ENCODE measurements around the gene LRRC4C.

Gene LRRC4C

DNA sequence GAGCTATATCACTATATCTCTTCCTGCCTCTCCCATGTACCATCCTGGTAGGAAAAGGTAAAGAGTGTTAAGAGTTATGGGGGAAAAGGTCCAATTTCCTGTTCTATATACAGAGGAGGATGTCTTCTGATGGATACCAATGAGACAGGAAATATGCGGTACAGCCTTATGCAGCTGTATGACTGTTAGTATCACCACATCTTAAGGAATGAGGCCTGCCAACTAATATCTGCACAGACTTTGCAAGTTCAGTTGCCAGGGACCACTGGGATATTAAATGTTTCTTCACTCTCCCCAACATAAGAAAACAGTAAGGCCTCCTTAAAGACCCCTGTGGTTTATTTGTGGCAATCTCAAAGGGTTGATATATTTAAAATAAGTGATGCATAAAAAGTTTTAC is 1182.5 kb downstream of the LRRC4C start:
- Histone ChIP-seq H3K36me3 (ENCODE audit: control insufficient read depth, insufficient read depth, low read length) (no peaks in the 10 kb centered on the region), H3K27me3 (ENCODE audit: control insufficient read depth, insufficient read depth, low read length) (0 out of 2 replicates have a peak, but pooled peaks cover 6% of the 10 kb centered on the region), H3K9ac (ENCODE audit: low read length) (no peak overlapping the region), H3K27ac (ENCODE audit: low read depth, low read length) (no peak overlapping the region), H3K9me3 (ENCODE audit: control insufficient read depth, insufficient read depth, low read depth, low read length) (no peaks in the 10 kb centered on the region), H3K4me1 (ENCODE audit: control insufficient read depth, insufficient read depth, low read length) (peaks cover 8% of the 10 kb centered on the region), H3K4me3 (ENCODE audit: low read depth, low read length) (no peak overlapping the region)

DNA sequence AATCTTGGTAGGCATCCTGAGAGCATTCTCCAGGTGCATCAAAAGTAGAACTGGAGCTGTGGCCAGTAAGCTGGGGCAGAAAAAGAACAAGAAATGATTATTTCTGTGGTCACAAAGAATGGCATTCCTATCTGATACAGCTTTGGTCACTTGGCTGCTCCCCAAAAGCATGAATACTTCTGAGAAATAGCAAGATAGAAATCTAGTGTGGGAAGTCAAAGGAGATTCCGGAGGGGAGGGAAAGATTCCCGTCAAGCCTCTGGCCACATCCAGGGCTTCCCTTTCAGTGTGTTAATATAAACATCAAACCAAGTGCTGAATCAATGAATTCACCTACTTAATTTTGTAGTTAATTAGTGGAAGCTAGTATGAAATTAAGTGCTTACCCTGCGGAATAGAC is 1185.4 kb downstream of the LRRC4C start:
- no peak overlapping the region for H3K9ac ChIP-seq (ENCODE audit: low read length)
- H3K9me3 ChIP-seq (ENCODE audit: control insufficient read depth, insufficient read depth, low read depth, low read length), result no peaks in the 10 kb centered on the region
- H3K27ac ChIP-seq (ENCODE audit: low read depth, low read length), result no peak overlapping the region

DNA sequence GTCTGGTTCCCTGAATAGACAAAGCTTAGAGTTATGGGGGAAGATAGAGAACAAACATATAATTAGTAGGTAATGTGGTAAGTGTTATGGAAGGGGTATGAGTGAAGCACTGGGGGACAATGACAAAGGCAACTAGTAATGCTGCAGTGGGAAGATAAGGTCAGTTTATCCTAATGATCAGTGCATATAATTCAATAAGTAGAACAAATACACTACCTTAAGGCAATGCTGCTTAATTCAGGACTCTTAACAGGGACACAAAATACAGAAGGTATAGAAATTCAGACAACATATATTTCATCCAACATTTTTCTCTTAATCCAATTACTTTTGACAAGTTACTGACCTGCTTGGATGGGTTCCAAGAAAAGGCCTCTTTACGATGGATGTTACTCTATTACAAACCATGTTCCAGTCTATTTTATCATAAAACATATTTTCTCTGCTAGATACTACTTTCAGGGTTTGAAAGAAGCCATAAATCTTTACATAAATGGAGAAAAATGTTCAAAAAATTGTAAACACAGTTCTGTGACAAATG is 1186.2 kb downstream of the LRRC4C start:
- no peak overlapping the region for H3K9ac ChIP-seq (ENCODE audit: low read length)
- no peaks in the 10 kb centered on the region for H3K9me3 ChIP-seq (ENCODE audit: control insufficient read depth, insufficient read depth, low read depth, low read length)
- H3K36me3 ChIP-seq (ENCODE audit: control insufficient read depth, insufficient read depth, low read length), result no peaks in the 10 kb centered on the region
- H3K27me3 ChIP-seq (ENCODE audit: control insufficient read depth, insufficient read depth, low read length), result no peaks in the 10 kb centered on the region
- no peak overlapping the region for H3K4me3 ChIP-seq (ENCODE audit: low read depth, low read length)
- H3K4me1 ChIP-seq (ENCODE audit: control insufficient read depth, insufficient read depth, low read length), result no peaks in the 10 kb centered on the region
- no peak overlapping the region for H3K27ac ChIP-seq (ENCODE audit: low read depth, low read length)

More for the DNA sequence above, 1185.4 kb downstream of the LRRC4C start:
- no peaks in the 10 kb centered on the region for H3K27me3 ChIP-seq (ENCODE audit: control insufficient read depth, insufficient read depth, low read length)
- no peaks in the 10 kb centered on the region for H3K4me1 ChIP-seq (ENCODE audit: control insufficient read depth, insufficient read depth, low read length)
- no peak overlapping the region for H3K4me3 ChIP-seq (ENCODE audit: low read depth, low read length)
- no peaks in the 10 kb centered on the region for H3K36me3 ChIP-seq (ENCODE audit: control insufficient read depth, insufficient read depth, low read length)

DNA sequence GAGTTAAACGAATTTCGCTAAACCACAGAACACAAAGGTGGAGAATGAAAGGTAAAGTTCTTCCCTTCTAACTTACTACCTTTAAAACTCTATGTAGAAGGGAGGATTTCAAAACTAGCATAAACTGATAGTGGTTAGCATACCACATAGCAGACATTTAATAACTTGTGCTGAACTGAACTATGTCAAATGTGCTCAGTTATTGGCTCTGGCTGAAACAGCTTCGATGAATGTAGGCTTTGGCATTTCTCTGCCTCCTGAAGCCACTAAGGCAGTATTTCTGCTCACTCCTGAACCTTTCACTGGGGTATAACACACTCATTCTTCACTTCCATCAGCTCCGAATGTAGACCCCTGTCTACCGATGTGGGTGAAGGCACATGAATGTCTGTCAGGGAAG is 1188.1 kb downstream of the LRRC4C start:
- H3K9ac ChIP-seq (ENCODE audit: low read length), result no peak overlapping the region
- H3K27ac ChIP-seq (ENCODE audit: low read depth, low read length), result no peak overlapping the region
- no peaks in the 10 kb centered on the region for H3K27me3 ChIP-seq (ENCODE audit: control insufficient read depth, insufficient read depth, low read length)
- no peaks in the 10 kb centered on the region for H3K9me3 ChIP-seq (ENCODE audit: control insufficient read depth, insufficient read depth, low read depth, low read length)
- H3K4me3 ChIP-seq (ENCODE audit: low read depth, low read length), result no peak overlapping the region
- no peaks in the 10 kb centered on the region for H3K4me1 ChIP-seq (ENCODE audit: control insufficient read depth, insufficient read depth, low read length)
- H3K36me3 ChIP-seq (ENCODE audit: control insufficient read depth, insufficient read depth, low read length), result no peaks in the 10 kb centered on the region

DNA sequence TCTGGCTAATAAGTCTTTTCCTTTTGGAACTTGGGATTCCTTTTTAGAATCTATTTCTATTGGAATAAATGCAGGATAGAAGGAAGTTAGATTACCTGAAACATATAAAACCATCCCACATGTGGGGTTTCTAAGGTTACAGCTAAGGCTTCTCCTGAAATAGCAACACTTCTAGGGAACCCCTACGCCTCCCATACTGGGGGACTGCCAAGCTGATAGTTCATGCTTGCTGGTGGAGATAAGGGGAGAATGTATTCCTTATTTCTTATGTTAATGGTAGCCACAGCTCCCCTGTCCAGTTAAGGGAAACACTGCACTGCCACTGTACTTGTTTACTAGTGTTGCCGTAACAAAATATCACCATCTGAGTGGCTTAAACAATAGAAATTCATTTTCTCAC is 1189.6 kb downstream of the LRRC4C start:
- Histone ChIP-seq H3K27me3 (ENCODE audit: control insufficient read depth, insufficient read depth, low read length) (no peaks in the 10 kb centered on the region), H3K9ac (ENCODE audit: low read length) (no peak overlapping the region), H3K4me1 (ENCODE audit: control insufficient read depth, insufficient read depth, low read length) (no peaks in the 10 kb centered on the region), H3K36me3 (ENCODE audit: control insufficient read depth, insufficient read depth, low read length) (no peaks in the 10 kb centered on the region), H3K4me3 (ENCODE audit: low read depth, low read length) (no peak overlapping the region), H3K27ac (ENCODE audit: low read depth, low read length) (no peak overlapping the region), H3K9me3 (ENCODE audit: control insufficient read depth, insufficient read depth, low read depth, low read length) (no peaks in the 10 kb centered on the region)

DNA sequence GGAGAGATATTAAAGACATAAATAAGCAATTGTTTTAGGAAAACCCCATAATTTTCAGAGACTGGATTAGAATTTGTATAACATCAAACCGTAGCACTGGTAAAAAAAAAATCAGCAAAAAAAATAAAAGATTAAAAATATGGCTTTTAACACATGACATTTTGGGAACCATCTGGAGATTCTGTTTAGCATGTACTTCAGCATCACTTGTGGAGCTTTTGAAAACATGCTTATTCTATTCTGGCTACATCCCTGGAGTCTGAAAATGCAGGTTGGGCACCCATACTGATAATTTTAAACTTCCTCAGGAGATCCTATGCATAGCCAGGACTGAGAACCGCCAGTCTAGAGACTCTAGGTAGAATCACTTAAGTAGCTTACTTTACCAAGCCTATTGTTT is 1190.9 kb downstream of the LRRC4C start:
- Histone ChIP-seq H3K27ac (ENCODE audit: low read depth, low read length) (no peak overlapping the region), H3K4me3 (ENCODE audit: low read depth, low read length) (no peak overlapping the region), H3K9me3 (ENCODE audit: control insufficient read depth, insufficient read depth, low read depth, low read length) (no peaks in the 10 kb centered on the region), H3K27me3 (ENCODE audit: control insufficient read depth, insufficient read depth, low read length) (no peaks in the 10 kb centered on the region), H3K36me3 (ENCODE audit: control insufficient read depth, insufficient read depth, low read length) (no peaks in the 10 kb centered on the region), H3K4me1 (ENCODE audit: control insufficient read depth, insufficient read depth, low read length) (no peaks in the 10 kb centered on the region), H3K9ac (ENCODE audit: low read length) (no peak overlapping the region)

DNA sequence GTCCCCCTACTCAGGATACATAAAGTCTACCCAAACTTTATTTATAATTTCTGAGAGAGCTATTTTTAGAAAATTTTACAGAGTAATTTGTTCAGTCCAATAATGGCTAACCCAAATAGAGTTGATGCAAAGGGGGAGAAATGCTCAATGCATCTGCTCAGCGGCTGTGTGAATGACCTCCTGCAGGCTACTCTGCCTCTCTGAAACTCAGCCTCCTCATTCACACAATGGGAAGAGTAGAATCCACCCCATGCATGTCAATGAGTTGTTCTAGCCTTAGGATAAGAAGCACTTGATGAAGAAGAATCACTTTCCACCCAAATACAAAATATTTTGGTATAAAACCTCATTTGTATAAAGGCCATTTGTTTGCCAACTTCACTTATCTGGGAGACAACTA is 1204.0 kb downstream of the LRRC4C start:
- H3K36me3 ChIP-seq (ENCODE audit: control insufficient read depth, insufficient read depth, low read length), result no peaks in the 10 kb centered on the region
- H3K27ac ChIP-seq (ENCODE audit: low read depth, low read length), result no peak overlapping the region
- H3K9me3 ChIP-seq (ENCODE audit: control insufficient read depth, insufficient read depth, low read depth, low read length), result no peaks in the 10 kb centered on the region
- no peaks in the 10 kb centered on the region for H3K4me1 ChIP-seq (ENCODE audit: control insufficient read depth, insufficient read depth, low read length)
- no peak overlapping the region for H3K9ac ChIP-seq (ENCODE audit: low read length)
- H3K4me3 ChIP-seq (ENCODE audit: low read depth, low read length), result no peak overlapping the region
- no peaks in the 10 kb centered on the region for H3K27me3 ChIP-seq (ENCODE audit: control insufficient read depth, insufficient read depth, low read length)

DNA sequence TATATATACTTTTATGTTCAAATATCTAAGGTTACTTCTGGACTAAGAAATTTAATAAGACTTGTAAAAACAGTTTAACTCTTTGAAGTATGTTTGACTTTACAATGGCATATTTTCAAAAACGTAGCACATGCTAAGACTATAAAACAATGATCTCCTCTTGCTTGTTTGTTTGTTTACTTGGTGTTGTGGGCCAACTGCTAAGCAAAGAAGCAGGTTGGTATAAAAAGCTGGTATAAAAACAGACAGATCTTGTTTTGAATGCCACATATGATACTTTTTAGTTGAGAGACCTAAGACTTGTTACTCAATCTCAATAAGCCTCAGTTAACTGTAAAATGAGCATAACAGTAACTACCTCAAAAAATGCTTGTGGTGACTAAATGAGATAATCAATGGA is 1206.3 kb downstream of the LRRC4C start:
- no peaks in the 10 kb centered on the region for H3K36me3 ChIP-seq (ENCODE audit: control insufficient read depth, insufficient read depth, low read length)
- H3K4me1 ChIP-seq (ENCODE audit: control insufficient read depth, insufficient read depth, low read length), result peaks cover 2% of the 10 kb centered on the region; the same call in 1 of the 2 replicates
- H3K9me3 ChIP-seq (ENCODE audit: control insufficient read depth, insufficient read depth, low read depth, low read length), result no peaks in the 10 kb centered on the region
- peaks cover 3% of the 10 kb centered on the region; the same call in 1 of the 2 replicates for H3K27me3 ChIP-seq (ENCODE audit: control insufficient read depth, insufficient read depth, low read length)
- no peak overlapping the region for H3K27ac ChIP-seq (ENCODE audit: low read depth, low read length)
- H3K4me3 ChIP-seq (ENCODE audit: low read depth, low read length), result no peak overlapping the region
- H3K9ac ChIP-seq (ENCODE audit: low read length), result no peak overlapping the region

DNA sequence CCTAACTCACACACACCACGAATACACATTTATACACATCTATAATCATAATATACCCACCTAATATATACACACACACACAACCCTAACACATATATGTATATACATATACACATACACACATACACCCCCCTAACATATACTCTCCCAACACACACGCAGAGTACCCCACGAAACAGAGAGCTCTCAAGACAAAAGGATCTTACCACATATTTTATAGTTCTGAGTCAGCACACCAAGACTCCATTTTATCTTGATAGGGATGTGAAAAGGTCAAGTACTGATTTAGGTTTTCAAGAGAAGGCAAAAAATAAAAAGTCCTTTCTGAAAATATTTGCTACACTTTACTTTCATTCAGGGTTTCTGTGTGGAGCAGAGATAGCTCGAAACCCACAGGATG is 1207.2 kb downstream of the LRRC4C start:
- H3K9ac ChIP-seq (ENCODE audit: low read length), result no peak overlapping the region
- H3K27ac ChIP-seq (ENCODE audit: low read depth, low read length), result no peak overlapping the region
- H3K9me3 ChIP-seq (ENCODE audit: control insufficient read depth, insufficient read depth, low read depth, low read length), result no peaks in the 10 kb centered on the region
- no peak overlapping the region for H3K4me3 ChIP-seq (ENCODE audit: low read depth, low read length)
- H3K27me3 ChIP-seq (ENCODE audit: control insufficient read depth, insufficient read depth, low read length), result peaks cover 9% of the 10 kb centered on the region; the same call in 1 of the 2 replicates
- H3K4me1 ChIP-seq (ENCODE audit: control insufficient read depth, insufficient read depth, low read length), result peaks cover 12% of the 10 kb centered on the region
- H3K36me3 ChIP-seq (ENCODE audit: control insufficient read depth, insufficient read depth, low read length), result no peaks in the 10 kb centered on the region

DNA sequence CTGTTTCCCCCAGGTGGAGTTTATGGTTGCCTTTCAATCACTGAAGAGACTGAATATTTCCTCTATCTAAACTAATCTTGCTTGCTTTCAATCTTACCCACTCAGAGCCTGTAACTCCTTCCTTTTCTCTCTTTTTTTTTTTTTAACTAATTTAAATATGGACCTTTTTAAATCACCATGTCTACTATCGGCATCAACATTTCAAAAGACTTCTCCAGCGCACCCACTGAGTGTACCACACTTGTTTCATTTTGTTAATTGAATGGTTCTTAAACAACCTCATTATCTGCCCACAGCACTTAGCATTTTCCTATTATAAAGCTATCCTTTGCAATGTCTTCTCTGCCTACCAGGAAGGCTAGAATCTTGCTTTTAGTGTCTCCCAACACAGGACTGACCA is 1212.5 kb downstream of the LRRC4C start:
- Histone ChIP-seq H3K9me3 (ENCODE audit: control insufficient read depth, insufficient read depth, low read depth, low read length) (no peaks in the 10 kb centered on the region; the same call in 1 of the 2 replicates), H3K4me1 (ENCODE audit: control insufficient read depth, insufficient read depth, low read length) (peaks cover 23% of the 10 kb centered on the region), H3K27me3 (ENCODE audit: control insufficient read depth, insufficient read depth, low read length) (peaks cover 9% of the 10 kb centered on the region; the same call in 1 of the 2 replicates), H3K36me3 (ENCODE audit: control insufficient read depth, insufficient read depth, low read length) (no peaks in the 10 kb centered on the region), H3K27ac (ENCODE audit: low read depth, low read length) (peak overlapping the region; percentile 31; the same call in 1 of the 2 replicates), H3K9ac (ENCODE audit: low read length) (no peak overlapping the region), H3K4me3 (ENCODE audit: low read depth, low read length) (peak overlapping the region; percentile 5; the same call in 1 of the 2 replicates)

DNA sequence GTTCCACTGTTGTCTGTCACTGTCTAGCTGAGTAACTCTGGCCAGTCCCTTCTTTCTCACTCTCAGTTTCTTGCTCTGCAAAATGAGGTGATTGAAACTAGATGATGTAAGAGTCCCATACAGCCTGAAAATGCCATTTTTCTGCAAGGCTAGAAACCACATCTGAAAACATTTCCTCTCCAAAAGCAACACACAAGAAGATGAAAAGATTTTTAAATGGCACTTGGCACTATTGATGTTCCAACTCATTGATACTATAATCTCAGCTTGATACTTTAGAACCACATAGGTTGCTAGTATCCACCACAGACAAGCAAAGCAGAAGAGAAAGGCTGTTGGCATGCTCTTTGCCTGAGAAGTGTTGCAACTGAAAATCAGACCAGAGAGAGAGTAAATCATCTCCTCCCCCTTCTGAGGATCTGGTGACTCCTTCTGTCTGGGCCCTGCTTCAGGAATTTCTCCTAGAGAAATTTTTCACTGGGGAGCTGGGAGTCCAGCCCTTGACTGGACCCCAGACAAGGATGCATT is 1217.9 kb downstream of the LRRC4C start:
- H3K36me3 ChIP-seq (ENCODE audit: control insufficient read depth, insufficient read depth, low read length), result no peaks in the 10 kb centered on the region
- no peak overlapping the region for H3K4me3 ChIP-seq (ENCODE audit: low read depth, low read length)
- H3K27me3 ChIP-seq (ENCODE audit: control insufficient read depth, insufficient read depth, low read length), result no peaks in the 10 kb centered on the region
- no peak overlapping the region for H3K27ac ChIP-seq (ENCODE audit: low read depth, low read length)
- H3K9ac ChIP-seq (ENCODE audit: low read length), result no peak overlapping the region
- H3K4me1 ChIP-seq (ENCODE audit: control insufficient read depth, insufficient read depth, low read length), result peaks cover 12% of the 10 kb centered on the region
- no peaks in the 10 kb centered on the region; the same call in 1 of the 2 replicates for H3K9me3 ChIP-seq (ENCODE audit: control insufficient read depth, insufficient read depth, low read depth, low read length)

Data from HUES6 (cell line).